Body of pancreas (tissue), 4 donors: ENCODE data around the gene RFPL3.
"Not testable (repeated sequence)": the region's sequence is repeated elsewhere in the genome, so short reads cannot be mapped to it uniquely, and the experiment has no call there.

Source experiments
- CTCF ChIP-seq, 7 experiments: fragments of 450-650 bp in 4 of 7; fragments of 200-600 bp in 3 of 7; sonication (generic) in 3 of 7; IDR thresholded peaks; one replicate each; pipeline ENCODE4 v1.5.1; 2016 to 2019; ENCODE audit warnings: antibody characterized with exemption in 7 of 7
- POLR2A ChIP-seq, 3 donors: fragments of 450-650 bp; IDR thresholded peaks; one replicate each; pipeline ENCODE4 v1.6.1; 2016; ENCODE audit warnings: antibody characterized with exemption in 3 of 3, mild to moderate bottlenecking in 2 of 3

DNA sequence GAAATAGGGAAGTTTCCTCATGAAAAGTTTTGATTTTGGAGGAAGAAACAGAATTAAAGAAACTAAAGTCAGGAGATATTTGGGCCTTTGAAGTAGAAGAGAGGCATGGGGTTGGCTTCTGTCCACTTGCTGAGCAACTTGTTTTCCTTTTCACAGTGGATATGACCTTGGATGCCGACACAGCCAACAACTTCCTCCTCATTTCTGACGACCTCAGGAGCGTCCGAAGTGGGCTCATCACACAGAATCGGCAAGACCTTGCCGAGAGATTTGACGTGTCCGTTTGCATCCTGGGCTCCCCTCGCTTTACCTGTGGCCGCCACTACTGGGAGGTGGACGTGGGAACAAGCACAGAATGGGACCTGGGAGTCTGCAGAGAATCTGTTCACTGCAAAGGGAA lies 2.4 kb downstream of the RFPL3 start:
- TF ChIP-seq CTCF, POLR2A (IDR thresholded peaks at IDR 0.05): not testable (repeated sequence)
